Adrenal gland (tissue), 5 donors: ENCODE data around the gene PCSK9.

Experiments used
- POLR2A ChIP-seq, 2 donors: fragments of 450-650 bp; IDR thresholded peaks; one replicate each; pipeline ENCODE4 v1.6.1; 2017; ENCODE audit warnings: antibody characterized with exemption in 2 of 2, mild to moderate bottlenecking in 2 of 2, moderate library complexity in 1 of 2
- TF ChIP-seq, protein P1 (sequence below), 6 experiments: fragments of 450-650 bp in 4 of 6; fragments of 200-600 bp in 2 of 6; sonication (generic) in 1 of 6; IDR thresholded peaks; 1 replicate in 5 of 6; 2 replicates in 1 of 6; pipeline versions ENCODE4 v1.5.1 to v1.8.0; 2016 to 2021; ENCODE audit warnings: antibody characterized with exemption in 6 of 6, mild to moderate bottlenecking in 2 of 6, moderate library complexity in 1 of 6
- donor health status: DM: no; HTN: no; CAD: no.

DNA sequence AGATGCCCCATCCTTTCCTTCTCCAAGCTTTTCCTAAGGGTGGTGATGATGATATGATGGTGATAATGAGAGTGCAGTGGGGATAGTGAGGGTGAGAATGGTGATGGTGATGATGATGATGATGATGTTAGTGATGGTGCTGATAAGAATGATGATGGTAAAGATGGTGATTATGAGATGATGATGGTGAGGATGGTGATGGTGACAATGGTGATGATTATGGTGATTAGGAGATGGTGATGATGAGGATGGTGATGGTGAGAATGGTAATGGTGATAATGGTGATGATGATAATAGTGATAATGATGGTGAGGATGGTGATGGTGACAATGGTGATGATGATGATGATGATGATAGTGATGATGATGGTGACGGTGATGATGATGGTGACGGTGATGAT, 36.7 kb upstream of the PCSK9 start:
- TF ChIP-seq, protein P1, sequence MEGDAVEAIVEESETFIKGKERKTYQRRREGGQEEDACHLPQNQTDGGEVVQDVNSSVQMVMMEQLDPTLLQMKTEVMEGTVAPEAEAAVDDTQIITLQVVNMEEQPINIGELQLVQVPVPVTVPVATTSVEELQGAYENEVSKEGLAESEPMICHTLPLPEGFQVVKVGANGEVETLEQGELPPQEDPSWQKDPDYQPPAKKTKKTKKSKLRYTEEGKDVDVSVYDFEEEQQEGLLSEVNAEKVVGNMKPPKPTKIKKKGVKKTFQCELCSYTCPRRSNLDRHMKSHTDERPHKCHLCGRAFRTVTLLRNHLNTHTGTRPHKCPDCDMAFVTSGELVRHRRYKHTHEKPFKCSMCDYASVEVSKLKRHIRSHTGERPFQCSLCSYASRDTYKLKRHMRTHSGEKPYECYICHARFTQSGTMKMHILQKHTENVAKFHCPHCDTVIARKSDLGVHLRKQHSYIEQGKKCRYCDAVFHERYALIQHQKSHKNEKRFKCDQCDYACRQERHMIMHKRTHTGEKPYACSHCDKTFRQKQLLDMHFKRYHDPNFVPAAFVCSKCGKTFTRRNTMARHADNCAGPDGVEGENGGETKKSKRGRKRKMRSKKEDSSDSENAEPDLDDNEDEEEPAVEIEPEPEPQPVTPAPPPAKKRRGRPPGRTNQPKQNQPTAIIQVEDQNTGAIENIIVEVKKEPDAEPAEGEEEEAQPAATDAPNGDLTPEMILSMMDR (IDR thresholded peaks at IDR 0.05): no peak
- no peak for TF ChIP-seq POLR2A (IDR thresholded peaks at IDR 0.05)
